GM23338 (cell line): ENCODE measurements around the gene IL6. TPM values are rescaled to one million over a fixed set of nuclear protein-coding genes. Genes with fewer than 3 reads are reported as not detected.

ENCODE experiments used
- ATAC-seq: fragments of 200-7000 bp; cut with Tn5 transposase; 3 replicates; pipeline ENCODE4 v1.9.1; 2020
- DNase-seq: peaks from one replicate; pipeline ENCODE4 v3.0.0-alpha.2; 2015; ENCODE audit warnings: low spot score
- H2AFZ ChIP-seq: fragments of 200-600 bp; sonication (generic); 2 replicates; pipeline ENCODE4 v1.8.0; 2016; ENCODE audit warnings: antibody characterized with exemption, mild to moderate bottlenecking, moderate library complexity
- H3F3A ChIP-seq: fragments of 200-600 bp; sonication (generic); replicated peaks from 2 replicates; pipeline ENCODE4 v1.8.0; 2017; ENCODE audit warnings: antibody characterized with exemption, mixed run types, low read depth
- H3K27ac ChIP-seq: fragments of 200-600 bp; sonication (generic); 2 replicates; pipeline ENCODE4 v1.6.1; 2016; ENCODE audit warnings: low read depth
- H3K27me3 ChIP-seq: fragments of 200-600 bp; sonication (generic); 2 replicates; pipeline ENCODE4 v1.8.0; 2016; ENCODE audit warnings: mild to moderate bottlenecking, mixed run types, moderate library complexity; ENCODE audit not compliant: insufficient read depth
- H3K36me3 ChIP-seq: fragments of 200-600 bp; sonication (generic); 2 replicates; pipeline ENCODE4 v1.8.0; 2016; ENCODE audit warnings: mild to moderate bottlenecking; ENCODE audit not compliant: insufficient read depth
- H3K4me1 ChIP-seq: fragments of 200-600 bp; sonication (generic); 2 replicates; pipeline ENCODE4 v1.8.0; 2016; ENCODE audit warnings: mild to moderate bottlenecking, moderate library complexity; ENCODE audit not compliant: insufficient read depth
- H3K4me2 ChIP-seq: fragments of 200-600 bp; sonication (generic); 2 replicates; pipeline ENCODE4 v1.7.1; 2017; ENCODE audit warnings: mixed run types
- H3K4me3 ChIP-seq: fragments of 200-600 bp; sonication (generic); 2 replicates; pipeline ENCODE4 v1.6.1; 2016; ENCODE audit warnings: mixed run types
- H3K79me2 ChIP-seq: fragments of 200-600 bp; sonication (generic); replicated peaks from 2 replicates; pipeline ENCODE4 v1.8.0; 2017; ENCODE audit warnings: mild to moderate bottlenecking; ENCODE audit not compliant: insufficient read depth
- H3K9me2 ChIP-seq: fragments of 200-600 bp; sonication (generic); 2 replicates; pipeline ENCODE4 v1.8.0; 2017; ENCODE audit not compliant: insufficient read depth
- H4K20me1 ChIP-seq: fragments of 200-600 bp; sonication (generic); replicated peaks from 2 replicates; pipeline ENCODE4 v1.8.0; 2017; ENCODE audit warnings: mild to moderate bottlenecking; ENCODE audit not compliant: insufficient read depth
- H3K27ac Mint-ChIP-seq: 2 replicates; pipeline ENCODE4 v1.8.0; 2020; ENCODE audit warnings: inconsistent platforms, mild to moderate bottlenecking, moderate library complexity, mixed read lengths
- H3K27me3 Mint-ChIP-seq: 3 replicates; pipeline ENCODE4 v1.8.0; 2022; ENCODE audit warnings: low read depth, mild to moderate bottlenecking, moderate library complexity, mixed read lengths, inconsistent platforms; ENCODE audit not compliant: insufficient read depth, poor library complexity
- H3K36me3 Mint-ChIP-seq: 3 replicates; pipeline ENCODE4 v1.8.0; 2021; ENCODE audit warnings: low read depth, mild to moderate bottlenecking, inconsistent platforms, moderate library complexity, mixed read lengths
- H3K4me1 Mint-ChIP-seq: 3 replicates; pipeline ENCODE4 v1.8.0; 2020; ENCODE audit warnings: mild to moderate bottlenecking, inconsistent platforms, mixed read lengths
- H3K4me3 Mint-ChIP-seq: 3 replicates; pipeline ENCODE4 v1.8.0; 2021; ENCODE audit warnings: moderate library complexity, mild to moderate bottlenecking, inconsistent platforms, mixed read lengths
- H3K9me3 Mint-ChIP-seq: 3 replicates; pipeline ENCODE4 v1.8.0; 2020; ENCODE audit warnings: moderate library complexity, mild to moderate bottlenecking, inconsistent platforms, mixed read lengths
- CREB1 ChIP-seq: fragments of 250-450 bp; sonication (Bioruptor Pico); IDR thresholded peaks from 2 replicates; pipeline ENCODE4 v1.5.0; 2020; ENCODE audit warnings: low read depth, mild to moderate bottlenecking, moderate library complexity
- EZH2 ChIP-seq: fragments of 200-600 bp; sonication (generic); IDR thresholded peaks from one replicate; pipeline ENCODE4 v1.8.0; 2017; ENCODE audit warnings: antibody characterized with exemption, mild to moderate bottlenecking, low read depth; ENCODE audit not compliant: unreplicated experiment
- POLR2AphosphoS5 ChIP-seq: IDR thresholded peaks from 2 replicates; pipeline ENCODE4 v1.6.1; 2016; ENCODE audit warnings: antibody characterized with exemption, low read depth
- STAT1 ChIP-seq: IDR thresholded peaks from one replicate; pipeline ENCODE4 v1.6.1; 2016; ENCODE audit warnings: antibody characterized with exemption; ENCODE audit not compliant: unreplicated experiment
- polyA plus RNA-seq: library from polyadenylated mRNA; unstranded; fragments of >200 nt; fragmentation: Nextera tagmentation; extraction: Ambion mirVana; gene quantifications from 2 replicates; pipeline ENCODE4 v1.2.1, GENCODE V29; 2016
- total RNA-seq: library from RNA; depleted of rRNA; stranded (reverse); fragments of >200 nt; shearing (Covaris generic); gene quantifications from 2 replicates; pipeline ENCODE4 v1.2.3, GENCODE V29; 2014
- TF ChIP-seq, protein P1 (sequence below): fragments of 250-450 bp; sonication (Bioruptor Pico); IDR thresholded peaks from 2 replicates; pipeline ENCODE4 v1.5.0; 2020; ENCODE audit warnings: mild to moderate bottlenecking, moderate library complexity
- TF ChIP-seq, protein P2 (sequence below): IDR thresholded peaks from 2 replicates; pipeline ENCODE4 v1.6.1; 2016; ENCODE audit warnings: antibody characterized with exemption

IL6 gene
- total and polyA plus RNA-seq, 2 experiments from 2014 or later, result 1.6 TPM; not detected in 1

DNA sequence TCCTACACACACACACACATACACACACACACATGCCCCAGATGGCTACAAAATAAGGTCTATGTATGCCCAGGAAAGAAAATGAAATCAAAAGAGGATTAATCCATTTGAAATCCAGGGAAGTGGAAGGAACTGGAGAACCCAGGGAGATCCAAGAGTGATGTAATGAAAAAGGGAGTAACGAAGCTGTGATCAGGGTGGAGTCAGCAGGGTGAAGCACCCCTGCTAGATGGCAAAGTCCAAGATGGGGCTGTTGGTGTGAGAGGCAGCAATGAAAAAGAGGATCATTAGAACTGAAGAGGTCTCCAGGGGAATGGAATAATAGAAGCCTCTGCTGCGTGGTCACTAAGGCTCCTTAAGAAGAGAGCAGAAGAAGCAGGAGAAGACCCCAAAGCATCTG lies 43.6 kb upstream of the IL6 start:
- H3K36me3 ChIP-seq, result no peaks in the 10 kb centered on the region; the same call in 1 of the 2 replicates
- H3K9me3 Mint-ChIP-seq, result no peaks in the 10 kb centered on the region; the same call in 2 of the 3 replicates

More for the DNA sequence above, 43.6 kb upstream of the IL6 start:
- no peak overlapping the region for H2AFZ ChIP-seq
- no peaks in the 10 kb centered on the region for H3F3A ChIP-seq
- no peaks in the 10 kb centered on the region for H3K4me1 ChIP-seq
- no peak for TF ChIP-seq CREB1 (CRISPR knock-in tag)
- TF ChIP-seq, protein P1, sequence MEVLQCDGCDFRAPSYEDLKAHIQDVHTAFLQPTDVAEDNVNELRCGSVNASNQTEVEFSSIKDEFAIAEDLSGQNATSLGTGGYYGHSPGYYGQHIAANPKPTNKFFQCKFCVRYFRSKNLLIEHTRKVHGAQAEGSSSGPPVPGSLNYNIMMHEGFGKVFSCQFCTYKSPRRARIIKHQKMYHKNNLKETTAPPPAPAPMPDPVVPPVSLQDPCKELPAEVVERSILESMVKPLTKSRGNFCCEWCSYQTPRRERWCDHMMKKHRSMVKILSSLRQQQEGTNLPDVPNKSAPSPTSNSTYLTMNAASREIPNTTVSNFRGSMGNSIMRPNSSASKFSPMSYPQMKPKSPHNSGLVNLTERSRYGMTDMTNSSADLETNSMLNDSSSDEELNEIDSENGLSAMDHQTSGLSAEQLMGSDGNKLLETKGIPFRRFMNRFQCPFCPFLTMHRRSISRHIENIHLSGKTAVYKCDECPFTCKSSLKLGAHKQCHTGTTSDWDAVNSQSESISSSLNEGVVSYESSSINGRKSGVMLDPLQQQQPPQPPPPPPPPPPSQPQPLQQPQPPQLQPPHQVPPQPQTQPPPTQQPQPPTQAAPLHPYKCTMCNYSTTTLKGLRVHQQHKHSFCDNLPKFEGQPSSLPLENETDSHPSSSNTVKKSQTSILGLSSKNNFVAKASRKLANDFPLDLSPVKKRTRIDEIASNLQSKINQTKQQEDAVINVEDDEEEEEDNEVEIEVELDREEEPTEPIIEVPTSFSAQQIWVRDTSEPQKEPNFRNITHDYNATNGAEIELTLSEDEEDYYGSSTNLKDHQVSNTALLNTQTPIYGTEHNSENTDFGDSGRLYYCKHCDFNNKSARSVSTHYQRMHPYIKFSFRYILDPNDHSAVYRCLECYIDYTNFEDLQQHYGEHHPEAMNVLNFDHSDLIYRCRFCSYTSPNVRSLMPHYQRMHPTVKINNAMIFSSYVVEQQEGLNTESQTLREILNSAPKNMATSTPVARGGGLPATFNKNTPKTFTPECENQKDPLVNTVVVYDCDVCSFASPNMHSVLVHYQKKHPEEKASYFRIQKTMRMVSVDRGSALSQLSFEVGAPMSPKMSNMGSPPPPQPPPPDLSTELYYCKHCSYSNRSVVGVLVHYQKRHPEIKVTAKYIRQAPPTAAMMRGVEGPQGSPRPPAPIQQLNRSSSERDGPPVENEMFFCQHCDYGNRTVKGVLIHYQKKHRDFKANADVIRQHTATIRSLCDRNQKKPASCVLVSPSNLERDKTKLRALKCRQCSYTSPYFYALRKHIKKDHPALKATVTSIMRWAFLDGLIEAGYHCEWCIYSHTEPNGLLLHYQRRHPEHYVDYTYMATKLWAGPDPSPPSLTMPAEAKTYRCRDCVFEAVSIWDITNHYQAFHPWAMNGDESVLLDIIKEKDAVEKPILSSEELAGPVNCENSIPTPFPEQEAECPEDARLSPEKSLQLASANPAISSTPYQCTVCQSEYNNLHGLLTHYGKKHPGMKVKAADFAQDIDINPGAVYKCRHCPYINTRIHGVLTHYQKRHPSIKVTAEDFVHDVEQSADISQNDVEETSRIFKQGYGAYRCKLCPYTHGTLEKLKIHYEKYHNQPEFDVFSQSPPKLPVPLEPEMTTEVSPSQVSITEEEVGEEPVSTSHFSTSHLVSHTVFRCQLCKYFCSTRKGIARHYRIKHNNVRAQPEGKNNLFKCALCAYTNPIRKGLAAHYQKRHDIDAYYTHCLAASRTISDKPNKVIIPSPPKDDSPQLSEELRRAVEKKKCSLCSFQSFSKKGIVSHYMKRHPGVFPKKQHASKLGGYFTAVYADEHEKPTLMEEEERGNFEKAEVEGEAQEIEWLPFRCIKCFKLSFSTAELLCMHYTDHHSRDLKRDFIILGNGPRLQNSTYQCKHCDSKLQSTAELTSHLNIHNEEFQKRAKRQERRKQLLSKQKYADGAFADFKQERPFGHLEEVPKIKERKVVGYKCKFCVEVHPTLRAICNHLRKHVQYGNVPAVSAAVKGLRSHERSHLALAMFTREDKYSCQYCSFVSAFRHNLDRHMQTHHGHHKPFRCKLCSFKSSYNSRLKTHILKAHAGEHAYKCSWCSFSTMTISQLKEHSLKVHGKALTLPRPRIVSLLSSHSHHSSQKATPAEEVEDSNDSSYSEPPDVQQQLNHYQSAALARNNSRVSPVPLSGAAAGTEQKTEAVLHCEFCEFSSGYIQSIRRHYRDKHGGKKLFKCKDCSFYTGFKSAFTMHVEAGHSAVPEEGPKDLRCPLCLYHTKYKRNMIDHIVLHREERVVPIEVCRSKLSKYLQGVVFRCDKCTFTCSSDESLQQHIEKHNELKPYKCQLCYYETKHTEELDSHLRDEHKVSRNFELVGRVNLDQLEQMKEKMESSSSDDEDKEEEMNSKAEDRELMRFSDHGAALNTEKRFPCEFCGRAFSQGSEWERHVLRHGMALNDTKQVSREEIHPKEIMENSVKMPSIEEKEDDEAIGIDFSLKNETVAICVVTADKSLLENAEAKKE (CRISPR knock-in tag), result no peak
- no peak for TF ChIP-seq POLR2AphosphoS5
- no peak for TF ChIP-seq STAT1
- TF ChIP-seq, protein P2, sequence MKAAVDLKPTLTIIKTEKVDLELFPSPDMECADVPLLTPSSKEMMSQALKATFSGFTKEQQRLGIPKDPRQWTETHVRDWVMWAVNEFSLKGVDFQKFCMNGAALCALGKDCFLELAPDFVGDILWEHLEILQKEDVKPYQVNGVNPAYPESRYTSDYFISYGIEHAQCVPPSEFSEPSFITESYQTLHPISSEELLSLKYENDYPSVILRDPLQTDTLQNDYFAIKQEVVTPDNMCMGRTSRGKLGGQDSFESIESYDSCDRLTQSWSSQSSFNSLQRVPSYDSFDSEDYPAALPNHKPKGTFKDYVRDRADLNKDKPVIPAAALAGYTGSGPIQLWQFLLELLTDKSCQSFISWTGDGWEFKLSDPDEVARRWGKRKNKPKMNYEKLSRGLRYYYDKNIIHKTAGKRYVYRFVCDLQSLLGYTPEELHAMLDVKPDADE, result no peak
- TF ChIP-seq EZH2, result no peak
- no peak for DNase-seq
- no peak for ATAC-seq
- H3K4me2 ChIP-seq, result no peak overlapping the region
- H3K79me2 ChIP-seq, result no peaks in the 10 kb centered on the region
- H3K27ac ChIP-seq, result no peak overlapping the region
- no peaks in the 10 kb centered on the region for H4K20me1 ChIP-seq
- no peaks in the 10 kb centered on the region for H3K27me3 ChIP-seq
- Mint-ChIP-seq H3K4me1 (peaks cover 5% of the 10 kb centered on the region; the same call in 2 of the 3 replicates), H3K27me3 (no peaks in the 10 kb centered on the region), H3K36me3 (no peaks in the 10 kb centered on the region; the same call in 2 of the 3 replicates), H3K4me3 (no peak overlapping the region), H3K27ac (no peak overlapping the region)
- no peak overlapping the region for H3K4me3 ChIP-seq
- H3K9me2 ChIP-seq, result peaks cover 9% of the 10 kb centered on the region
